GM12878 (cell line): ENCODE results near the gene CNNM2. TPM values are rescaled to one million over a fixed set of nuclear protein-coding genes. Genes with fewer than 3 reads are reported as not detected.

Experiments
- BCL11A ChIP-seq: IDR thresholded peaks from 2 replicates; pipeline ENCODE4 v1.6.1; 2011; ENCODE audit warnings: low read depth, low read length
- BHLHE40 ChIP-seq, 2 experiments: fragments of 450-650 bp in 1 of 2; IDR thresholded peaks; 2 replicates each; pipeline ENCODE4 v1.6.1; 2011 to 2017; ENCODE audit warnings: low read depth in 2 of 2, borderline replicate concordance in 1 of 2, improper control_type of control experiment in 1 of 2, low read length in 1 of 2, mild to moderate bottlenecking in 1 of 2
- BMI1 ChIP-seq: fragments of 450-650 bp; IDR thresholded peaks from 2 replicates; pipeline ENCODE4 v1.6.1; 2016; ENCODE audit warnings: mild to moderate bottlenecking, moderate library complexity, borderline replicate concordance
- GABPA ChIP-seq: IDR thresholded peaks from 2 replicates; pipeline ENCODE4 v1.6.1; 2014; ENCODE audit warnings: antibody characterized with exemption, low read depth, mild to moderate bottlenecking, inconsistent platforms
- IKZF1 ChIP-seq: fragments of 450-650 bp; conservative IDR thresholded peaks from 2 replicates; pipeline ENCODE4 v1.6.1; 2017; ENCODE audit warnings: antibody characterized with exemption, mild to moderate bottlenecking
- IKZF2 ChIP-seq, 2 experiments: fragments of 450-650 bp; IDR thresholded peaks; 2 replicates each; pipeline ENCODE4 v1.6.1; 2017; ENCODE audit warnings: mild to moderate bottlenecking in 2 of 2, moderate library complexity in 2 of 2
- MEF2A ChIP-seq: IDR thresholded peaks from 2 replicates; pipeline ENCODE4 v1.6.1; 2011; ENCODE audit warnings: low read depth, mild to moderate bottlenecking, low read length, moderate library complexity; ENCODE audit not compliant: insufficient read depth
- PML ChIP-seq: IDR thresholded peaks from 2 replicates; pipeline ENCODE4 v1.6.1; 2012; ENCODE audit warnings: low read length, inconsistent platforms
- SIX5 ChIP-seq: IDR thresholded peaks from 2 replicates; pipeline ENCODE4 v1.6.1; 2011; ENCODE audit warnings: mild to moderate bottlenecking, low read depth, low read length, moderate library complexity; ENCODE audit not compliant: severe bottlenecking
- polyA plus RNA-seq, 11 experiments: library from polyadenylated mRNA; depleted of rRNA in 4 of 11; unstranded in 6 of 11; stranded (reverse) in 5 of 11; fragments of >200 nt; fragmentation: Nextera tagmentation in 4 of 11; fragmentation: Illumina TruSeq in 1 of 11; extraction: Ambion mirVana in 4 of 11; extraction: Trizol in 1 of 11; gene quantifications; 1 replicate in 1 of 11; 2 replicates in 10 of 11; pipeline versions ENCODE4 v1.2.1 to v1.2.3, GENCODE V29; 2011 to 2016; ENCODE audit warnings: inconsistent platforms in 2 of 11, missing spikeins in 2 of 11, low read depth in 1 of 11
- total RNA-seq, 4 experiments: library from RNA; depleted of rRNA in 3 of 4; stranded (reverse); fragments of >200 nt in 3 of 4; fragmentation: Illumina TruSeq in 1 of 4; extraction: Trizol in 1 of 4; gene quantifications; 2 replicates each; pipeline versions ENCODE4 v1.2.1 to v1.2.3, GENCODE V29; 2013 to 2021
- TF ChIP-seq, protein P1 (sequence below): fragments of 450-650 bp; conservative IDR thresholded peaks from 2 replicates; pipeline ENCODE4 v1.6.1; 2017; ENCODE audit warnings: mild to moderate bottlenecking, moderate library complexity

CNNM2 gene
- total and polyA plus RNA-seq, 10 of the 15 experiments (the other 5 are each of a cell fraction or from before 2014, with no cell fraction given): 0.18 to 7.3 (median 2.5) TPM

- TF ChIP-seq BCL11A (peak; percentile 96), SIX5 (peak; percentile 9), MEF2A (peak; percentile 99), IKZF1 (peak; percentile 88), IKZF2 (IDR thresholded peaks at IDR 0.05) (peak; percentile 95 to 97), BMI1 (peak; percentile 77), GABPA (peak; percentile 55; the same call in 1 of the 2 replicates), PML (peak; percentile 68), BHLHE40 (IDR thresholded peaks at IDR 0.05; ENCODE audit: borderline replicate concordance in 1 of 2, low read depth in 2 of 2, low read length in 1 of 2) (peak; percentile 85 to 87)
- TF ChIP-seq, protein P1, sequence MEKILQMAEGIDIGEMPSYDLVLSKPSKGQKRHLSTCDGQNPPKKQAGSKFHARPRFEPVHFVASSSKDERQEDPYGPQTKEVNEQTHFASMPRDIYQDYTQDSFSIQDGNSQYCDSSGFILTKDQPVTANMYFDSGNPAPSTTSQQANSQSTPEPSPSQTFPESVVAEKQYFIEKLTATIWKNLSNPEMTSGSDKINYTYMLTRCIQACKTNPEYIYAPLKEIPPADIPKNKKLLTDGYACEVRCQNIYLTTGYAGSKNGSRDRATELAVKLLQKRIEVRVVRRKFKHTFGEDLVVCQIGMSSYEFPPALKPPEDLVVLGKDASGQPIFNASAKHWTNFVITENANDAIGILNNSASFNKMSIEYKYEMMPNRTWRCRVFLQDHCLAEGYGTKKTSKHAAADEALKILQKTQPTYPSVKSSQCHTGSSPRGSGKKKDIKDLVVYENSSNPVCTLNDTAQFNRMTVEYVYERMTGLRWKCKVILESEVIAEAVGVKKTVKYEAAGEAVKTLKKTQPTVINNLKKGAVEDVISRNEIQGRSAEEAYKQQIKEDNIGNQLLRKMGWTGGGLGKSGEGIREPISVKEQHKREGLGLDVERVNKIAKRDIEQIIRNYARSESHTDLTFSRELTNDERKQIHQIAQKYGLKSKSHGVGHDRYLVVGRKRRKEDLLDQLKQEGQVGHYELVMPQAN: no peak
These were observed 207.5 kb downstream of the CNNM2 start (continued) for GRCh38 chr10:103125323-103126267.
